Skeletal muscle tissue (tissue), 4 donors: Measurements from ENCODE around the gene DCLK1. TPM values are rescaled to one million over a fixed set of nuclear protein-coding genes. Genes with fewer than 3 reads are reported as not detected.

ENCODE experiments used
- H3K27ac ChIP-seq: one replicate; pipeline ENCODE4 v1.7.0; 2013; ENCODE audit warnings: mild to moderate bottlenecking, low read depth, low read length, inconsistent platforms
- H3K27me3 ChIP-seq, 3 donors: one replicate each; pipeline ENCODE4 v1.7.0; 2013; ENCODE audit warnings: low read length in 3 of 3; ENCODE audit not compliant: control insufficient read depth in 3 of 3, insufficient read depth in 3 of 3
- H3K36me3 ChIP-seq, 3 donors: one replicate each; pipeline ENCODE4 v1.7.0; 2013; ENCODE audit warnings: low read length in 3 of 3; ENCODE audit not compliant: control insufficient read depth in 3 of 3, insufficient read depth in 3 of 3
- H3K4me1 ChIP-seq, 3 donors: one replicate each; pipeline ENCODE4 v1.7.0; 2013; ENCODE audit warnings: low read length in 3 of 3, mild to moderate bottlenecking in 3 of 3; ENCODE audit not compliant: control insufficient read depth in 3 of 3, insufficient read depth in 3 of 3
- H3K4me3 ChIP-seq, 3 donors: one replicate each; pipeline ENCODE4 v1.7.0; 2013; ENCODE audit warnings: low read length in 3 of 3
- H3K9ac ChIP-seq, 3 donors: one replicate each; pipeline ENCODE4 v1.7.0; 2013; ENCODE audit warnings: low read length in 3 of 3, mild to moderate bottlenecking in 3 of 3, moderate library complexity in 2 of 3, low read depth in 1 of 3
- H3K9me3 ChIP-seq, 3 donors: one replicate each; pipeline ENCODE4 v1.7.0; 2013; ENCODE audit warnings: low read length in 3 of 3; ENCODE audit not compliant: control insufficient read depth in 3 of 3
- total RNA-seq: library from RNA; depleted of rRNA; stranded (reverse); fragments of >200 nt; gene quantifications from one replicate; pipeline ENCODE4 v1.2.3, GENCODE V29; 2014
- donor health status: Osteomylitis.

The DCLK1 gene
- total RNA-seq, 1 donor from 2014 or later = 92.9 TPM

DNA sequence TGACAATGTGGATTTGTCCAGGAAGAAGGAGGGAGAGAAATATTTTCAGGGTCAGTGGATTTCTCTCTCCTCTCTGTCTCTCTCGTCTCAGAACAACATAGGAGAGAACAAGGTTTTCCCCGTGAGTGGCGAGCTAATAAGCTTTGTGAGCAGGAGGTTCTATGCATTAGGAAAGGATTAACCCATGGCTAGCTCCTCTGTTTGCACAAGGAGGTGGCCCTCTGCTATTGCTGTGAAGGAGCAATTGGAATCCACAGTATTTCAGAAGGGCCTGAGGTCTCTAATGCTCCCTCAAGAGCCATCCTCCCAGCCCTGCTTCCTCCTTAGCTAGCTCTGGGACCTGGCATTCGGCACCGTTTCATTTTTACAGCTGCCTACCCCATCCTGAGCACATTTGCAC, 365.8 kb downstream of the DCLK1 start:
- Histone ChIP-seq H3K27me3 (no peaks in the 10 kb centered on the region), H3K4me3 (no peak overlapping the region), H3K9me3 (no peaks in the 10 kb centered on the region), H3K9ac (no peak overlapping the region), H3K27ac (no peak overlapping the region), H3K4me1 (peaks cover 0 to 13% (median 6%) of the 10 kb centered on the region in 3 donors), H3K36me3 (no peaks in the 10 kb centered on the region)

DNA sequence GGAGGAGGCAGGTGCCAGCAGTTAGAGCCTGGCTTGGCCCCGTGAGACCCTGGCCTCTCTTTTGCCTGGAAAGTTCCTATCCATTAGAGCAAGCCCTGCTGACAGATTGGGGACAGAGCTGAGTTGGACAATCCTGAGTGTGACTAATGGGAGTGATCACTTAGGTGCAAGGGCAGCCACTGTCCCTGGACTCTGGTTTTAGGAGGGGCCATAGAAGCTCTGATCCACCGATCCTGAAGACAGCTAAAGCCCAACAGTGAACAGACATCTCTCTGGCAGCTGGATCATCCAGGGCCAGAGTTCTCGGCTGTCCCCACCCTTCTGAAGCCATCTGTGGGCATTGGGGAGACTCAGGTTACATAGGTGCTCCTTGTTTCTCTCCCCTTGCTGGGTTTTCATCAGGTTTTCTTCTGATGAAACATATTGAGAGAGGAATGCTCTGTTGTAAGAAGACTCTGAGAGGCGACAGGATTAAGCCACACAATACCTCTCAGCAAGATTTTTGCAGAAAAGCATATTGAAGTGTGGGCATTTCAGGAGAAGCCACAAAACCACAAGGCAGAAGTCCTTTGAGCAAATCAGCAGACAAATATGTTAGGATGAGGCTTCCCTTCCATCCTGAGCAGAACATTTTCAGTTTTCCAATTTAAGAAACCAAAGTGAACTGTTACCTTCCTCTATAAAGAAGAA, 366.7 kb downstream of the DCLK1 start:
- H3K27me3 ChIP-seq = no peaks in the 10 kb centered on the region
- H3K36me3 ChIP-seq = no peaks in the 10 kb centered on the region
- H3K4me3 ChIP-seq = no peak overlapping the region
- no peaks in the 10 kb centered on the region for H3K9me3 ChIP-seq
- H3K4me1 ChIP-seq = peaks cover 0 to 11% (median 6%) of the 10 kb centered on the region in 3 donors
- no peak overlapping the region for H3K9ac ChIP-seq
- no peak overlapping the region for H3K27ac ChIP-seq

DNA sequence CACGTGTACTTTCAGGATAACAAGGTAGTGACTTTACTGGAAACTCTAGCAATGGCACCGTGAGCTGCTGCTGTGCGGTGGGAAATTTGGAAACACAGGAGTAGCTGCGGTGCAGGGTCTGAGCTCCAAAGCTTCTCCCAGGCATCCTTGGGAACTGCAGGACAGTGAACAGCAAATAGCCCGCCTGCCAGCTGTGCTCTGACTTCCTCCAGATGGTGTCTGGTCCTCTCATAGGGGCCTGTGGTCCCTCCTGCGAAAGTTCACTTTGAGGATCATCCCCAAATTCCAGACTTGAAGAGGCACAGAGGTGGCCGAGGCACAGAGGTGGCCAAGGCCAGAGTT, 367.4 kb downstream of the DCLK1 start:
- Histone ChIP-seq H3K9ac (no peak overlapping the region), H3K27ac (no peak overlapping the region), H3K9me3 (no peaks in the 10 kb centered on the region), H3K36me3 (no peaks in the 10 kb centered on the region), H3K27me3 (no peaks in the 10 kb centered on the region), H3K4me3 (no peak overlapping the region), H3K4me1 (peaks cover 0 to 11% (median 3%) of the 10 kb centered on the region in 3 donors)

DNA sequence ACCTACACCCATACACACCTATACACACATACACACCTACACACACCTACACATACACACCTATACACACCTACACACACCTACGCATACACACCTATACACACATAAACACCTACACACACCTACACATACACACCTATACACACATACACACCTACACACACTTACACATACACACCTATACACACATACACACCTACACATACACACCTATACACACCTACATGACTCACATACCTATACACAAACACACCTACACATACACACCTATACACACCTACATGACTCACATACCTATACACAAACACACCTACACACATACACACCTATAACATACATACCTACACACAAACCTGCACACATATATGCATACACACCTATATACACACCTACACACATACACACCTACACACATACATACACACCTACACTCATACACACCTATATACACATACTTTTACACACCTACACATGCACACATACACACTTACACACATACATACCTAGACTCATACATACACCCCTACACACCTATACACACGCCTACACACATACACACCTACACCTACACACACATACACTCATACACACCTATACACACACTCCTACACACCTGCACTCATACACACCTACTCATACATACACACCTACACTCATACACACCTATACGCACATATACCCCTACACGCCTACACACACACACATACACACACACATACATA, 368.0 kb downstream of the DCLK1 start:
- no peak overlapping the region for H3K9ac ChIP-seq
- H3K36me3 ChIP-seq = no peaks in the 10 kb centered on the region
- H3K9me3 ChIP-seq = no peaks in the 10 kb centered on the region
- H3K27ac ChIP-seq = no peak overlapping the region
- H3K4me1 ChIP-seq = peaks cover 0 to 6% (median 0%) of the 10 kb centered on the region in 3 donors
- H3K27me3 ChIP-seq = no peaks in the 10 kb centered on the region
- H3K4me3 ChIP-seq = no peak overlapping the region

DNA sequence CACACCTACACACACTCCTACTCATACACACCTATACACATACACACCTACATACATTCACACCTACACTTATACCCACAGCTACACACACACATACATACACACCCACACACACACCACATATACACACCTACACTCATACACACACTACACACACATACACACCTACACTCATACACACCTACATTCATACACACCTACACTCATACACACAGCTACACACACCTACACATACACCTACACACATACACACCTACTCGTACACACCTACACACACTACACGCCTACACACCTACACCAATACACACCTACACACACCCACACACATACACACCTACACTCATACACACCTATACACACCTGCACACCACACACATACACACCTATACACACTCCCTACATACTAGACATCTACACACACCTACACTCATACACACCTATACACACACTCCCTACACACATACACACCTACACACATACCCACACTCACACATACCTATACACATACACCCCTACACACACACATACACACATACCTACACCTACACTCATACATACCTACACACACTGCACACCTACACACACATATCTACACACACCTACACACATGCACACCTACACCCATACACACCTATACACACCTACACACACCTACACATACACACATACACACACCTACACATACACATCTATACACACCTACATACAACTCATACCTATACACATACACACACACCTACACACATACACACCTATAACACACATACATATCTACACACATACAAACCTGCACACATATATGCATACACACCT, 369.5 kb downstream of the DCLK1 start:
- H3K27me3 ChIP-seq = no peaks in the 10 kb centered on the region
- no peaks in the 10 kb centered on the region for H3K9me3 ChIP-seq
- no peaks in the 10 kb centered on the region for H3K36me3 ChIP-seq
- no peak overlapping the region for H3K27ac ChIP-seq
- H3K9ac ChIP-seq = no peak overlapping the region
- no peaks in the 10 kb centered on the region for H3K4me1 ChIP-seq
- H3K4me3 ChIP-seq = no peak overlapping the region

DNA sequence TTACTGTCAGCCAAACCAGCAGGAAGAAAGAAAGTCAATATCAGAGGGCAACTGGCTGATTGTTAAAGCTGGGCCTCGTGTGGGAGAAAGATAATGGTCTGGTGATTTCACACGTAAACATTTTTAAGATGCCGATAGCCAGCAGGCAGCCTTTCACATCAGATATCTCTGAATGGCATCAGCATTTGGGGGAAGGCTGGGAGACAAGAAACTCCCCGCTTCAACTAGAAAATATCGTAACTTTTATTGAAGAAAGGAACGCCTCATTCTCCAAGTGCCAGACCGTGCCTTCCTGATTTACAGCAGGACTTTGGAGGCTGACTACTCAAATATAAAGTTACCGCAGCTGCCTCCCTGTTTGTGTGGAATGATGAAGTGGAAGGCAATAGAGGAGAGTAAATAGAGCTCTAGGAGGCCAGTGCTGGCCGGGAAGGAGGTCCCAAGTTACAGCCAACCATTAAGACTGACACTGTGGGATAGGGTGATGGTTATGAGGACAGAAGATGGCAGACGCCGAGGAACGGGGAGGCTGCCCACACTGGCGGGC, 370.4 kb downstream of the DCLK1 start:
- H3K9ac ChIP-seq = no peak overlapping the region
- H3K9me3 ChIP-seq = no peaks in the 10 kb centered on the region
- no peak overlapping the region for H3K4me3 ChIP-seq
- H3K4me1 ChIP-seq = no peaks in the 10 kb centered on the region
- H3K27ac ChIP-seq = no peak overlapping the region
- H3K27me3 ChIP-seq = no peaks in the 10 kb centered on the region
- H3K36me3 ChIP-seq = no peaks in the 10 kb centered on the region

DNA sequence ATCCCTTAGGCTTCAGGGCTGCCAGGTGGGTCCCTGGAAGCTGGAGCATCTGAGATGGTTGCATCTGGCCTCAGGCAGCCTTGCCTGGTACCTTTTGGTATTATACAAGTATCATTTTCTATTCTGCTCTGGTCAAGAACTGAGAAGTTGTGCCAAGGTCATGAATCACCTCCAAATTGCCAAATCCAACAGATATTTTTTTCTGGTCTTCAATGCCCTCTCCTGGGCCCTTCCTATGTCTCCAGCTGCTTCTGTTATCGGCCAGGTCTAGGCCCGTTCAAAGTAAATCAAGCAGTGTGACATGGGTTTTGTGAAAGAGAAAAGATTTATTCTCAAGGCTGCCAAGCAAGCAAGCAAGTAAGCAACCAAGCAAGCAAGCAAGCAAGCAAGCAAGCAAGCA, 383.6 kb downstream of the DCLK1 start:
- Histone ChIP-seq H3K27ac (no peak overlapping the region), H3K4me3 (no peak overlapping the region), H3K36me3 (no peaks in the 10 kb centered on the region), H3K9me3 (no peaks in the 10 kb centered on the region), H3K4me1 (peaks cover 0 to 5% (median 3%) of the 10 kb centered on the region in 3 donors), H3K9ac (no peak overlapping the region), H3K27me3 (no peaks in the 10 kb centered on the region)

DNA sequence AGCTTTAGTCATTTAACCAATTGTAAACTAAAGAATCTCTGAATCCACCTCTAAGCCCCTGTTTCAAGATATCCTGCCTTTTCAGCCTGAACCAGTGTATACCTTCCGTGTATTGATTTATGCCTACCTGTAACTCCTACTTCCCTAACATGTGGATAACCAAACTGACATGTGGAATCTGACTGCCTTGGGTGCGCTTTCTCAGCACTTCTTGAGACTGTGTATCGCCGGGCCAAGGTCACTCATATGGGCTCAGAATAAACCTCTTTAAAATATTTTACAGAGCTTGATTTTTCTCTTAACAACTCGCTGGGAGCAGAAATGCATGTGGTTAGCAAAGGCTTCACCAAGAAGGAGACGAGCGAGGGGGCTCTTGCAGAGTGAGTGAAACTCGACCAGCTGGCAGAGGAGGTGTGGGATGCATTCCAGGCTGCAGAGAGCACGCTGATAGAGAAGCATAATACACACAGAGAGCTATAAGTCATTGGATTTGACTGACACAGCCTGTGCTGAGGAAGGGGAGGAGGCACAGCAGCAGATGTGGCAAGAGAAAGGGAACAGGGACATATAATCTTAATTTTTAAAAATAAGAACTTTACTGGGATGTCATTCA, 386.5 kb downstream of the DCLK1 start:
- Histone ChIP-seq H3K9me3 (no peaks in the 10 kb centered on the region), H3K4me3 (no peak overlapping the region), H3K9ac (no peak overlapping the region), H3K27ac (no peak overlapping the region), H3K4me1 (peaks cover 0 to 5% (median 3%) of the 10 kb centered on the region in 3 donors), H3K36me3 (no peaks in the 10 kb centered on the region), H3K27me3 (no peaks in the 10 kb centered on the region)

DNA sequence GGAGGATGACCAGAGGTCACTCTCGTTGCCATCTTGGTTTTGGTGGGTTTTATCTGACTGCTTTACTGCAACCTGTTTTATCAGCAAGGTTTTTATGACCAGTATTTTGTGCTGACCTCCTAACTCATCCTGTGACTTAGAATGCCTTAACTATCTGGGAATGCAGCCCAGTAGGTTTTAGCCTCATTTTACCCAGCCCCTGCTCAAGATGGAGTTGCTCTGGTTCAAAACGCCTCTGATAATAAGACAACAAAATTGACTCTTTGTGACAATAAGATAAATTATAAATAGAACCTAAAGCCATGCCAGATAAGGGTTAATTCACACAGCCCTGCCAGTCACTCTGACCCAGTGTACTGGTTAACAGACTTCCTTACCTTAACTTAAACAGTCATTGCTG, 387.0 kb downstream of the DCLK1 start:
- no peak overlapping the region for H3K9ac ChIP-seq
- H3K4me1 ChIP-seq = peaks cover 0 to 5% (median 3%) of the 10 kb centered on the region in 3 donors
- no peaks in the 10 kb centered on the region for H3K9me3 ChIP-seq
- no peaks in the 10 kb centered on the region for H3K27me3 ChIP-seq
- H3K27ac ChIP-seq = no peak overlapping the region
- H3K36me3 ChIP-seq = no peaks in the 10 kb centered on the region
- no peak overlapping the region for H3K4me3 ChIP-seq
